Gastrocnemius medialis (tissue), 4 donors: ENCODE measurements around the gene CMIP. TPM values are rescaled to one million over a fixed set of nuclear protein-coding genes. Genes with fewer than 3 reads are reported as not detected.

Experiments used
- ATAC-seq, 2 donors: fragments of 150-250 bp; one replicate each; pipeline ENCODE4 v1.9.1; 2016
- DNase-seq, 2 donors: peaks; one replicate each; pipeline ENCODE4 v3.0.0-alpha.2; 2019
- H3K27ac ChIP-seq, 4 donors: fragments of 200-600 bp; sonication (generic); 1 replicate in 1 of 4; 2 replicates in 3 of 4; pipeline ENCODE4 v1.5.1; 2016 to 2018; ENCODE audit warnings: mild to moderate bottlenecking in 2 of 4, moderate library complexity in 1 of 4
- H3K27me3 ChIP-seq, 3 donors: fragments of 200-600 bp; sonication (generic) in 2 of 3; 1 replicate in 1 of 3; 2 replicates in 2 of 3; pipeline versions ENCODE4 v1.5.1 to v1.6.0; 2016 to 2019; ENCODE audit warnings: mild to moderate bottlenecking in 1 of 3, moderate library complexity in 1 of 3
- H3K36me3 ChIP-seq, 2 donors: fragments of 200-600 bp; sonication (generic) in 1 of 2; one replicate each; pipeline ENCODE4 v1.5.1; 2017 to 2018
- H3K4me1 ChIP-seq, 2 donors: fragments of 200-600 bp; sonication (generic) in 1 of 2; one replicate each; pipeline ENCODE4 v1.5.1; 2016 to 2017; ENCODE audit warnings: mild to moderate bottlenecking in 2 of 2
- H3K4me3 ChIP-seq, 4 donors: fragments of 200-600 bp; sonication (generic) in 3 of 4; 1 replicate in 1 of 4; 2 replicates in 3 of 4; pipeline ENCODE4 v1.5.1; 2016 to 2019; ENCODE audit warnings: mild to moderate bottlenecking in 2 of 4
- H3K9me3 ChIP-seq, 3 donors: fragments of 200-600 bp; sonication (generic) in 2 of 3; 1 replicate in 1 of 3; 2 replicates in 2 of 3; pipeline ENCODE4 v1.5.1; 2016 to 2019
- POLR2A ChIP-seq, 2 donors: fragments of 450-650 bp; IDR thresholded peaks; one replicate each; pipeline ENCODE4 v1.6.1; 2017; ENCODE audit warnings: antibody characterized with exemption in 2 of 2, mild to moderate bottlenecking in 2 of 2, moderate library complexity in 2 of 2
- in situ Hi-C, 4 donors: fragments of 200-750 bp; cut with MboI; loops; one replicate each; pipeline versions ENCODE4 v1.15.0 to v1.8.0; 2017; ENCODE audit warnings: low sequenced_read_pairs in 4 of 4
- intact Hi-C: fragments of 100-400 bp; cut with DNase I; formaldehyde crosslinking; loops from one replicate; pipeline ENCODE4 v1.15.1; 2023; ENCODE audit warnings: low total_unique reads
- total RNA-seq, 4 donors: library from RNA; depleted of rRNA; stranded (reverse); fragments of >200 nt; gene quantifications; one replicate each; pipeline versions ENCODE4 v1.1.0 to v1.2.3, GENCODE V29; 2016
- TF ChIP-seq, protein P1 (sequence below), 5 experiments: fragments of 450-650 bp in 3 of 5; fragments of 200-600 bp in 2 of 5; sonication (generic) in 2 of 5; IDR thresholded peaks in 4 of 5; conservative IDR thresholded peaks in 1 of 5; 1 replicate in 4 of 5; 2 replicates in 1 of 5; pipeline ENCODE4 v1.5.1; 2016 to 2019; ENCODE audit warnings: antibody characterized with exemption in 5 of 5, mild to moderate bottlenecking in 3 of 5, moderate library complexity in 3 of 5

The CMIP gene
- total RNA-seq, 4 donors from 2014 or later = 0.90 to 5.1 (median 2.7) TPM

DNA sequence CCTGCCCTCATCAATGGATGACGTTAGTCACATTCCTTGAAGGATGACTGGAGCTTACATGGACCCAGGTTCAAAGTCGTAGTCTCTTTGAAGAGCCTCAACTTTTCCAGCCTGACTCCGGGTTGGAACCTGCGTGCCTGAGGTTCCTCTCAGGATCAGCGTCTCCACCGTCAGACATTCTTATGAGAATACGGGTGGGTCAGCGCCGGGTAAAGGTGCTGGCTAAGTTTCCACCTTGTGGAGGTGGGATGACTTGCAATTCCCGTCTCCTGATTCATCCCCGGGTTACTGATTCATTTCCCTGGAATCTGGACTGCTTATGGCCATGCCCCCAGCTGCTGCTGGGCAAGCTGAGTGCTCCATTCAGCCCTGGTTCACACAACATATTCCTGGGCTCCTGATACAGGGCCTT is 38.9 kb upstream of the CMIP start:
- no peak overlapping the region for H3K4me3 ChIP-seq
- H3K27ac ChIP-seq = no peak overlapping the region
- intact Hi-C loops (loop anchor here (10.0 kb wide), 1 partner anchor 289 kb away; no protein-coding TSS in a partner anchor), in situ Hi-C loops (loop anchor here in 1 of 4 donors (10.0 kb wide), 1 partner anchor 309 kb away; no protein-coding TSS in a partner anchor)
- no peaks in the 10 kb centered on the region for H3K4me1 ChIP-seq
- H3K9me3 ChIP-seq = no peaks in the 10 kb centered on the region
- ATAC-seq = no peak
- no peak for DNase-seq
- no peaks in the 10 kb centered on the region for H3K36me3 ChIP-seq
- peaks cover 0 to 10% (median 0%) of the 10 kb centered on the region in 3 donors for H3K27me3 ChIP-seq
- TF ChIP-seq, protein P1, sequence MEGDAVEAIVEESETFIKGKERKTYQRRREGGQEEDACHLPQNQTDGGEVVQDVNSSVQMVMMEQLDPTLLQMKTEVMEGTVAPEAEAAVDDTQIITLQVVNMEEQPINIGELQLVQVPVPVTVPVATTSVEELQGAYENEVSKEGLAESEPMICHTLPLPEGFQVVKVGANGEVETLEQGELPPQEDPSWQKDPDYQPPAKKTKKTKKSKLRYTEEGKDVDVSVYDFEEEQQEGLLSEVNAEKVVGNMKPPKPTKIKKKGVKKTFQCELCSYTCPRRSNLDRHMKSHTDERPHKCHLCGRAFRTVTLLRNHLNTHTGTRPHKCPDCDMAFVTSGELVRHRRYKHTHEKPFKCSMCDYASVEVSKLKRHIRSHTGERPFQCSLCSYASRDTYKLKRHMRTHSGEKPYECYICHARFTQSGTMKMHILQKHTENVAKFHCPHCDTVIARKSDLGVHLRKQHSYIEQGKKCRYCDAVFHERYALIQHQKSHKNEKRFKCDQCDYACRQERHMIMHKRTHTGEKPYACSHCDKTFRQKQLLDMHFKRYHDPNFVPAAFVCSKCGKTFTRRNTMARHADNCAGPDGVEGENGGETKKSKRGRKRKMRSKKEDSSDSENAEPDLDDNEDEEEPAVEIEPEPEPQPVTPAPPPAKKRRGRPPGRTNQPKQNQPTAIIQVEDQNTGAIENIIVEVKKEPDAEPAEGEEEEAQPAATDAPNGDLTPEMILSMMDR (IDR thresholded peaks at IDR 0.05 in 4 of 5, conservative IDR thresholded peaks at IDR 0.05 in 1 of 5) = no peak
- no peak for TF ChIP-seq POLR2A (IDR thresholded peaks at IDR 0.05)

DNA sequence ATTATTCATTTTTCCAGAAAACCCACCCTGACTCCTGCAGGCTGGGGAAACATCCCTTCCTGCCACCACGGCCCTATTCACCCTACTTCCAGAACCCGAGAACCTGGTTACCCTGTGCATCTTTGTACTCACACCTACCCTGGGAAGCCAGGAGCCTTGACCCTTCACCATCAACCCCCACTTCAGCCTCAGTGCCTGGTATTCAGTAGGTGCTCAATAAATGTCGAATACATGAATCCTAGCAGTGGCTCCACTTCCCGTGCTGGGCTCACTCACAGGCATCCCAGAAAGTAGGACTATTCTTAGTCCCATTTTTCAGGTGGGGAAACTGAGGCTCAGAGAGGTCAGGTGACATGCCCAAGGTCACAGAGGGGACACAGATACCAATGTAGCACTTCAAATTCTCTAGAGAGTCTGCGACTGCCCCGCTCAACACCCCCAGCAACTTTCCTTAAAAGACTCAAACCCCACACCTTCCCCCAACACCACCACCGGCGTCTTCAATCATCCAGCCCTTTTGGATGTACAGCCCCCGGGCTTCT is 36.1 kb upstream of the CMIP start:
- Histone ChIP-seq H3K9me3 (no peaks in the 10 kb centered on the region), H3K4me1 (no peaks in the 10 kb centered on the region), H3K4me3 (no peak overlapping the region), H3K27me3 (peaks cover 0 to 8% (median 0%) of the 10 kb centered on the region in 3 donors), H3K27ac (no peak overlapping the region), H3K36me3 (no peaks in the 10 kb centered on the region)
- DNase-seq (no peak), ATAC-seq (no peak)
- intact Hi-C loops (loop anchor here (10.0 kb wide), 1 partner anchor 286 kb away; no protein-coding TSS in a partner anchor), in situ Hi-C loops (loop anchor here in 1 of 4 donors (10.0 kb wide), 1 partner anchor 306 kb away; no protein-coding TSS in a partner anchor)
- TF ChIP-seq, protein P1 (IDR thresholded peaks at IDR 0.05 in 4 of 5, conservative IDR thresholded peaks at IDR 0.05 in 1 of 5) = no peak
- TF ChIP-seq POLR2A (IDR thresholded peaks at IDR 0.05) = no peak

DNA sequence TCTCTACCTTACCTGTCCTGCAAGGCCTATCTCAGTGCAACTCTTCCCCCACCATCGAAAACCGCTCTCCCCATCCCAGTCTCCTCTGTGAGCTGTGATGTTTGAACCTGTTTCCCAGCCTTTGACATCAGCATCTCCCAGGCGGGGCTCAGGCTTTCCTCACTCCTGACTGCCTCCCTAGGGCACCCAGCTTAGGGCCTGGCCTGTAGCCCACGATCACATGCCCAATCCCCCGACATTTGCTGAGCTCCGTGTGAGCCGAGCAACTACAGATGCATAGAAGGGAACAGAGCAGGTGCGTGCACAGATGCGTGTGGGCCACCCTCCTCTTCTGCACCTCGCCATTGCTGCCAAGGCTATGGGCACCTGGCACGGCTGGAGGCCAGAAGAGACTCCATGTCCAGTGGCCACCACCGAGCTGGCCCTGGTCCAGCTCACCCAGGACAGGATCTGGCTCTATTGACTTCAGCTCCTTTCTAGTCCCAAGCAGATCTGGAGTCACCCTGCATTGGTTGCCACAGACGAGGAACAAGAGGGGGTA is 35.5 kb upstream of the CMIP start:
- Histone ChIP-seq H3K27ac (no peak overlapping the region), H3K36me3 (no peaks in the 10 kb centered on the region), H3K4me3 (no peak overlapping the region), H3K27me3 (peaks cover 0 to 8% (median 0%) of the 10 kb centered on the region in 3 donors), H3K4me1 (no peaks in the 10 kb centered on the region), H3K9me3 (no peaks in the 10 kb centered on the region)
- no peak for DNase-seq
- intact Hi-C loops = loop anchor here (10.0 kb wide), 1 partner anchor 286 kb away; no protein-coding TSS in a partner anchor
- in situ Hi-C loops = loop anchor here in 1 of 4 donors (10.0 kb wide), 1 partner anchor 306 kb away; no protein-coding TSS in a partner anchor
- TF ChIP-seq, protein P1 (IDR thresholded peaks at IDR 0.05 in 4 of 5, conservative IDR thresholded peaks at IDR 0.05 in 1 of 5) = no peak
- TF ChIP-seq POLR2A (IDR thresholded peaks at IDR 0.05) = no peak
- ATAC-seq = no peak

DNA sequence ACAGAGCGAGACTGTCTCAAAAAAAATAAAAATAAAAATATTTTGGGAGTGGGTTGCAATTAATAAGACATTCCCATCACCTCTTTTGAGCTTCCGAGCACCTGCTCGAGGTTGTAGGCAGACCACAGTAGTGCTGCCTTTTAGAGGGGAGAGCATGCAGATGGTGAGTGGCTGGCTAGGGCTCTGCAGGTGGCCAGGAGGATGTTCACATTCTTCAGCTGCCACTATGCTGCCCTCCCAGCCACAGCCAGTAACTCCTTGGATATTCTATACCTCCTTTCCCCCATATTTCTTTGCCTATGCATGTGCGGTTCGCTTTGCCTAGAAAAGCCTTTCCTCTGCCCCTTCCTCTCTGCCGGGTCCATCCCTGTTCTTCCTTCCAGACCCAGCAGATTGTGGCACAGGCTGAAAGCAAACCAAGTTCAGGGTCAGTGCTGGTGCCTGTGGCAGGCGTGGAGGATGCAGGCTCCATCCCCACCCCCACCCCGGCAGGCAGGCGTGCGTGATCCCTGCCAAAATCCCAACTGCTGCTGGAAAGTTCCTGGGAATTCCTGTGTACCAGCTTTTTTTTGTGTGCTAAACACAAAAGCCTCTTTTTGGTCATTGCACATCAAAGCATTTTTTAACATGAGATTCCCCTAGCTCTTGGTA is 33.8 kb upstream of the CMIP start:
- intact Hi-C loops = no loop called here
- in situ Hi-C loops = no loop called here
- H3K36me3 ChIP-seq = no peaks in the 10 kb centered on the region
- DNase-seq = no peak
- no peak for ATAC-seq
- H3K4me1 ChIP-seq = no peaks in the 10 kb centered on the region
- peaks cover 0 to 8% (median 0%) of the 10 kb centered on the region in 3 donors for H3K27me3 ChIP-seq
- H3K4me3 ChIP-seq = no peak overlapping the region
- TF ChIP-seq, protein P1 (IDR thresholded peaks at IDR 0.05 in 4 of 5, conservative IDR thresholded peaks at IDR 0.05 in 1 of 5) = no peak
- no peak for TF ChIP-seq POLR2A (IDR thresholded peaks at IDR 0.05)
- no peak overlapping the region for H3K27ac ChIP-seq
- no peaks in the 10 kb centered on the region for H3K9me3 ChIP-seq
